ENCODE measurements around the gene PCDHB3.
A peak's percentile ranks its signal among the peaks of the same experiment; 100 is the strongest.
"Not testable (repeated sequence)": the region's sequence is repeated elsewhere in the genome, so short reads cannot be mapped to it uniquely, and the experiment has no call there.

Gene PCDHB3

DNA sequence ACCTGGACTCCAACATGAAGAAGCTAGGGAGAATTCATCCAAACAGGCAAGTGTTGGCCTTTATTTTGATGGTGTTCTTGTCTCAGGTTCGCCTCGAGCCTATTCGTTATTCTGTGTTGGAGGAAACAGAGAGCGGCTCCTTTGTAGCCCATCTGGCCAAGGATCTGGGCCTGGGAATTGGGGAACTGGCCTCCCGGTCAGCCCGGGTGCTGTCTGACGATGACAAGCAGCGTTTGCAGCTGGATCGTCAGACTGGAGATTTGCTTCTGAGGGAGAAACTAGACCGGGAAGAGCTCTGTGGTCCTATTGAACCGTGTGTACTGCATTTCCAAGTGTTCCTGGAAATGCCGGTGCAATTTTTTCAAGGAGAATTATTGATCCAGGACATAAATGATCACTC lies 21.7 kb downstream of the PCDHB3 start:
- WGBS (ENCODE audit: extremely low coverage, insufficient coverage, low lambda C conversion rate) = no CpG with 5 or more reads among the region's 12 CpGs
- Histone ChIP-seq H4K8ac (ENCODE audit: low read depth, low read length) (no peak overlapping the region), H3K79me1 (ENCODE audit: low read length) (no peaks in the 10 kb centered on the region), H3K27me3 (ENCODE audit: insufficient read depth, low read length, poor library complexity) (no peaks in the 10 kb centered on the region), H2BK15ac (replicated peaks; ENCODE audit: low read depth) (no peak overlapping the region), H2AK5ac (ENCODE audit: low read length) (no peak overlapping the region), H3K36me3 (ENCODE audit: control insufficient read depth, insufficient read depth, low read length) (no peaks in the 10 kb centered on the region), H3K23ac (ENCODE audit: low read length) (no peak overlapping the region), H3K4me1 (ENCODE audit: control insufficient read depth, low read depth, low read length) (no peaks in the 10 kb centered on the region), H3K4me2 (ENCODE audit: low read length) (no peak overlapping the region), H3K27ac (ENCODE audit: low read depth, low read length) (no peak overlapping the region), H3K18ac (ENCODE audit: low read length) (no peak overlapping the region), H3K4ac (ENCODE audit: low read depth, low read length) (no peak overlapping the region), H2BK5ac (ENCODE audit: low read length) (no peak overlapping the region), H3K56ac (ENCODE audit: low read length) (no peak overlapping the region), H3K79me2 (ENCODE audit: control insufficient read depth, insufficient read depth, low read length) (no peaks in the 10 kb centered on the region), H4K5ac (ENCODE audit: low read length) (no peak overlapping the region), H3K4me3 (ENCODE audit: low read length) (no peak overlapping the region), H3K9ac (ENCODE audit: low read length) (no peak overlapping the region), H2BK120ac (ENCODE audit: low read depth, low read length) (no peak overlapping the region)
- DNase-seq = no peak

DNA sequence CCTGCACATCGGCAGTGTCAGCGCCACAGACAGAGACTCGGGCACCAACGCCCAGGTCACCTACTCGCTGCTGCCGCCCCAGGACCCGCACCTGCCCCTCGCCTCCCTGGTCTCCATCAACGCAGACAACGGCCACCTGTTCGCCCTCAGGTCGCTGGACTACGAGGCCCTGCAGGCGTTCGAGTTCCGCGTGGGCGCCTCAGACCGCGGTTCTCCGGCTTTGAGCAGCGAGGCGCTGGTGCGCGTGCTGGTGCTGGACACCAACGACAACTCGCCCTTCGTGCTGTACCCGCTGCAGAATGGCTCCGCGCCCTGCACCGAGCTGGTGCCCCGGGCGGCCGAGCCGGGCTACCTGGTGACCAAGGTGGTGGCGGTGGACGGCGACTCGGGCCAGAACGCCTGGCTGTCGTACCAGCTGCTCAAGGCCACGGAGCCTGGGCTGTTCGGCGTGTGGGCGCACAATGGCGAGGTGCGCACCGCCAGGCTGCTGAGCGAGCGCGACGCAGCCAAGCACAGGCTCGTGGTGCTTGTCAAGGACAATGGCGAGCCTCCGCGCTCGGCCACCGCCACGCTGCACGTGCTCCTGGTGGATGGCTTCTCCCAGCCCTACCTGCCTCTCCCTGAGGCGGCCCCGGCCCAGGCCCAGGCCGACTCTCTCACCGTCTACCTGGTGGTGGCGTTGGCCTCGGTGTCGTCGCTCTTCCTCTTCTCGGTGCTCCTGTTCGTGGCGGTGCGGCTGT lies 23.3 kb downstream of the PCDHB3 start:
- not testable (repeated sequence) for H2BK120ac ChIP-seq (ENCODE audit: low read depth, low read length); H4K5ac ChIP-seq (ENCODE audit: low read length); H3K27ac ChIP-seq (ENCODE audit: low read depth, low read length); H2BK5ac ChIP-seq (ENCODE audit: low read length); H3K27me3 ChIP-seq (ENCODE audit: insufficient read depth, low read length, poor library complexity); H2BK15ac ChIP-seq (replicated peaks; ENCODE audit: low read depth); H3K4me3 ChIP-seq (ENCODE audit: low read length); H2AK5ac ChIP-seq (ENCODE audit: low read length); H3K56ac ChIP-seq (ENCODE audit: low read length); H3K18ac ChIP-seq (ENCODE audit: low read length); H3K4me2 ChIP-seq (ENCODE audit: low read length); H3K9ac ChIP-seq (ENCODE audit: low read length); H3K4me1 ChIP-seq (ENCODE audit: control insufficient read depth, low read depth, low read length); DNase-seq; H3K23ac ChIP-seq (ENCODE audit: low read length); H3K79me2 ChIP-seq (ENCODE audit: control insufficient read depth, insufficient read depth, low read length); H4K8ac ChIP-seq (ENCODE audit: low read depth, low read length); H3K36me3 ChIP-seq (ENCODE audit: control insufficient read depth, insufficient read depth, low read length); H3K79me1 ChIP-seq (ENCODE audit: low read length); H3K4ac ChIP-seq (ENCODE audit: low read depth, low read length)
- whole genome bisulfite sequencing (ENCODE audit: extremely low coverage, insufficient coverage, low lambda C conversion rate) = no CpG with 5 or more reads among the region's 73 CpGs

DNA sequence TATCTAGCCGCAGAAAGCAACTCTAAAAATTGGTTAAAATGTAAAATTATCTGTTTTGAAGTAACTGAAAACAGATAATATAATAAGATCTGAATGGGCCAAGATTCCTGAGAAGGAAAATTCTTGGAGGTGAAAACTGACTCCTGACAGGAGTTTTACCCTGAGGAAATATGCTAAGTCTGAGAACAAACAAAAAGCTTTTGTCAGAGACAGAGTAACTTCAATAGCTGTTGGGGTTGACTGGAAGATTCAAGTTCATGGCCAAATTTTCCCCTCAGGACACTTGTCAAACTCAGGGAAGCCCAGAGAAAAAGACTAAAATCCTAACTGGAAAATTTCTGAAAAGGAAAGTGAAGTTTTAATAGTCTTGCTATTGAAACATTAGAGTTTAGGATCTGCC lies 27.0 kb downstream of the PCDHB3 start:
- Histone ChIP-seq H3K4me1 (ENCODE audit: control insufficient read depth, low read depth, low read length) (no peaks in the 10 kb centered on the region), H3K4me3 (ENCODE audit: low read length) (no peak overlapping the region), H3K79me2 (ENCODE audit: control insufficient read depth, insufficient read depth, low read length) (no peaks in the 10 kb centered on the region), H3K4ac (ENCODE audit: low read depth, low read length) (no peak overlapping the region), H3K56ac (ENCODE audit: low read length) (no peak overlapping the region), H3K79me1 (ENCODE audit: low read length) (no peaks in the 10 kb centered on the region), H2BK15ac (replicated peaks; ENCODE audit: low read depth) (no peak overlapping the region), H2BK120ac (ENCODE audit: low read depth, low read length) (no peak overlapping the region), H3K4me2 (ENCODE audit: low read length) (no peak overlapping the region), H4K8ac (ENCODE audit: low read depth, low read length) (no peak overlapping the region), H3K36me3 (ENCODE audit: control insufficient read depth, insufficient read depth, low read length) (no peaks in the 10 kb centered on the region), H3K27me3 (ENCODE audit: insufficient read depth, low read length, poor library complexity) (no peaks in the 10 kb centered on the region), H3K23ac (ENCODE audit: low read length) (no peak overlapping the region), H2BK5ac (ENCODE audit: low read length) (no peak overlapping the region), H3K18ac (ENCODE audit: low read length) (no peak overlapping the region), H3K27ac (ENCODE audit: low read depth, low read length) (no peak overlapping the region), H4K5ac (ENCODE audit: low read length) (no peak overlapping the region), H2AK5ac (ENCODE audit: low read length) (no peak overlapping the region), H3K9ac (ENCODE audit: low read length) (no peak overlapping the region)
- peak; percentile 60 for DNase-seq
- no CpG with 5 or more reads among the region's 1 CpG for WGBS (ENCODE audit: extremely low coverage, insufficient coverage, low lambda C conversion rate)

DNA sequence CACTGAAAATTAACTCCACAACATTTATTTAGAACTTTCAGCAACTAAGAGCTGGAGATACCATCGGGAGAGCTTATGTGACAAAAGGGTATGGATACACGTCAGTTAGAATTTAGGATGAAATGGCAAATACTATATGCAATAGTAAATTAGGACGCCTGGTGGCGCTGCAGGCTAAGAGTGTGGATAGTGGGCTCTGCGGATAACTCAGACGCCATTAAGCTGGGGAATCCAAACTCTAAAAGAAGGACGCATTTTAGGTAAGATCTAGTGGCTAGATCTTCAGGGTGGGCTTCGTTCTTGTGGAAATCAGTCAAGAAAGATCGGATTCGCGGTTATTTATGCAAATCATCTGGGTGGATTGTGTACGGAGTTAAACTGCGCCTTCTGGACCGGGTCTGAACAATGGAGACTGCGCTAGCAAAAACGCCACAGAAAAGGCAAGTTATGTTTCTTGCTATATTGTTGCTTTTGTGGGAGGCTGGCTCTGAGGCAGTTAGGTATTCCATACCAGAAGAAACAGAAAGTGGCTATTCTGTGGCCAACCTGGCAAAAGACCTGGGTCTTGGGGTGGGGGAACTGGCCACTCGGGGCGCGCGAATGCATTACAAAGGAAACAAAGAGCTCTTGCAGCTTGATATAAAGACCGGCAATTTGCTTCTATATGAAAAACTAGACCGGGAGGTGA lies 34.9 kb downstream of the PCDHB3 start, which contains the start of gene PCDHB5:
PCDHB5 (plus strand) TSS at position 177 of the 688 bp plus-strand sequence; CDS start at position 406, 229 bp downstream.
- H3K36me3 ChIP-seq (ENCODE audit: control insufficient read depth, insufficient read depth, low read length) = no peaks in the 10 kb centered on the region
- no peak within 1 kb of the TSS for H2BK120ac ChIP-seq (ENCODE audit: low read depth, low read length)
- no peak within 1 kb of the TSS for H3K18ac ChIP-seq (ENCODE audit: low read length)
- no peaks in the 10 kb centered on the region for H3K79me1 ChIP-seq (ENCODE audit: low read length)
- no peak within 1 kb of the TSS for H3K4me2 ChIP-seq (ENCODE audit: low read length)
- no peak within 1 kb of the TSS for H2AK5ac ChIP-seq (ENCODE audit: low read length)
- H4K5ac ChIP-seq (ENCODE audit: low read length) = no peak within 1 kb of the TSS
- H3K27ac ChIP-seq (ENCODE audit: low read depth, low read length) = no peak within 1 kb of the TSS
- no peak within 1 kb of the TSS for H3K4ac ChIP-seq (ENCODE audit: low read depth, low read length)
- H4K8ac ChIP-seq (ENCODE audit: low read depth, low read length) = peak within 1 kb of the TSS; percentile 28
- no peaks in the 10 kb centered on the region for H3K27me3 ChIP-seq (ENCODE audit: insufficient read depth, low read length, poor library complexity)
- H3K79me2 ChIP-seq (ENCODE audit: control insufficient read depth, insufficient read depth, low read length) = no peaks in the 10 kb centered on the region
- H3K4me1 ChIP-seq (ENCODE audit: control insufficient read depth, low read depth, low read length) = no peaks in the 10 kb centered on the region
- no peak within 1 kb of the TSS for H2BK15ac ChIP-seq (replicated peaks; ENCODE audit: low read depth)
- WGBS (ENCODE audit: extremely low coverage, insufficient coverage, low lambda C conversion rate) = no CpG with 5 or more reads among the region's 22 CpGs
- H3K23ac ChIP-seq (ENCODE audit: low read length) = no peak within 1 kb of the TSS
- peak within 1 kb of the TSS; percentile 42 for H3K4me3 ChIP-seq (ENCODE audit: low read length)
- no peak within 1 kb of the TSS for H2BK5ac ChIP-seq (ENCODE audit: low read length)
- DNase-seq = peak; percentile 76
- H3K9ac ChIP-seq (ENCODE audit: low read length) = peak within 1 kb of the TSS; percentile 56
- peak within 1 kb of the TSS; percentile 47 for H3K56ac ChIP-seq (ENCODE audit: low read length)

DNA sequence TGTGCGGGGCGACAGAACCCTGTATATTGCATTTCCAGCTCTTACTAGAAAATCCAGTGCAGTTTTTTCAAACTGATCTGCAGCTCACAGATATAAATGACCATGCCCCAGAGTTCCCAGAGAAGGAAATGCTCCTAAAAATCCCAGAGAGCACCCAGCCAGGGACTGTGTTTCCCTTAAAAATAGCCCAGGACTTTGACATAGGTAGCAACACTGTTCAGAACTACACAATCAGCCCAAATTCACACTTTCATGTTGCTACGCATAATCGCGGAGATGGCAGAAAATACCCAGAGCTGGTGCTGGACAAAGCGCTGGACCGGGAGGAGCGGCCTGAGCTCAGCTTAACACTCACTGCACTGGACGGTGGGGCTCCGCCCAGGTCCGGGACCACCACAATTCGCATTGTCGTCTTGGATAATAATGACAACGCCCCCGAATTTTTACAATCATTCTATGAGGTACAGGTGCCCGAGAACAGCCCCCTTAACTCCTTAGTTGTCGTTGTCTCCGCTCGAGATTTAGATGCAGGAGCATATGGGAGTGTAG lies 35.5 kb downstream of the PCDHB3 start:
- DNase-seq = no peak
- Histone ChIP-seq H3K79me2 (ENCODE audit: control insufficient read depth, insufficient read depth, low read length) (no peaks in the 10 kb centered on the region), H2BK15ac (replicated peaks; ENCODE audit: low read depth) (no peak overlapping the region), H3K4ac (ENCODE audit: low read depth, low read length) (no peak overlapping the region), H3K36me3 (ENCODE audit: control insufficient read depth, insufficient read depth, low read length) (no peaks in the 10 kb centered on the region), H4K5ac (ENCODE audit: low read length) (no peak overlapping the region), H2AK5ac (ENCODE audit: low read length) (no peak overlapping the region), H3K23ac (ENCODE audit: low read length) (no peak overlapping the region), H3K9ac (ENCODE audit: low read length) (peak overlapping the region; percentile 56), H3K4me2 (ENCODE audit: low read length) (no peak overlapping the region), H3K4me3 (ENCODE audit: low read length) (peak overlapping the region; percentile 42), H4K8ac (ENCODE audit: low read depth, low read length) (no peak overlapping the region), H3K27me3 (ENCODE audit: insufficient read depth, low read length, poor library complexity) (no peaks in the 10 kb centered on the region), H3K18ac (ENCODE audit: low read length) (no peak overlapping the region), H2BK120ac (ENCODE audit: low read depth, low read length) (no peak overlapping the region), H3K79me1 (ENCODE audit: low read length) (no peaks in the 10 kb centered on the region), H3K27ac (ENCODE audit: low read depth, low read length) (no peak overlapping the region), H3K56ac (ENCODE audit: low read length) (peak overlapping the region; percentile 47), H3K4me1 (ENCODE audit: control insufficient read depth, low read depth, low read length) (no peaks in the 10 kb centered on the region), H2BK5ac (ENCODE audit: low read length) (no peak overlapping the region)
- WGBS (ENCODE audit: extremely low coverage, insufficient coverage, low lambda C conversion rate) = no CpG with 5 or more reads among the region's 19 CpGs
